ENCODE data around the gene RNF125.

DNA sequence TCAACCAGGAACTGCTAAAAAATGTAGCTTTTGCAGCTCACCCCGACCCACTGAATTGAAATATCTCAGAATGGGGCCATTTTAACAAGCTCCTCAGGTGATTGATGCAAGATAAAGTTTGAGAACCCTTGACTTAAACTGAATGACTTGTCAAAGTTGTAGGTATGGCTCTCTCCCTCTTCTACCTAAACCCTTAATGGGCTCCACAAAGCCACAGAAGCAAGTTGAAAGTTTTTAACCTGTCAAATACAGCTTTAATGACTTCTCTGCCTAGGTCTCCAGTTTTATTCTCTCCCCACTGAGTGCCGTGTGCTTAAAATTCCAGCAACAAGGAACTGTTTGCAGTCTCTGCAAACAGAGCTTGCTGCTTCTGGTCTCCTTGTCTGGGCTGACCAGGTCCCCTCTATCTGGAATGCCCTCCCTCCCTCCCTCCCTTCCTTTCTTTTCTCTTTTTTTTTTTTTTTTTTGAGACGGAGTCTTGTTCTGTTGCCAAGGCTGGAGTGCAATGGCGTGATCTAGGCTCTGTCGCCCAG, 19.7 kb upstream of the RNF125 start:
- TF ChIP-seq EGR1 (IDR thresholded peaks at IDR 0.05; ENCODE audit: low read depth in 2 of 2) (no peak), SP1 (IDR thresholded peaks at IDR 0.05) (no peak), RAD21 (IDR thresholded peaks at IDR 0.05) (no peak), JUND (IDR thresholded peaks at IDR 0.05) (no peak), GABPA (IDR thresholded peaks at IDR 0.05 in 1 of 2, conservative IDR thresholded peaks at IDR 0.05 in 1 of 2) (no peak), TAF1 (conservative IDR thresholded peaks at IDR 0.05) (no peak), NR2F2 (IDR thresholded peaks at IDR 0.05) (no peak), YY1 (IDR thresholded peaks at IDR 0.05) (no peak)
- TF ChIP-seq, protein P1, sequence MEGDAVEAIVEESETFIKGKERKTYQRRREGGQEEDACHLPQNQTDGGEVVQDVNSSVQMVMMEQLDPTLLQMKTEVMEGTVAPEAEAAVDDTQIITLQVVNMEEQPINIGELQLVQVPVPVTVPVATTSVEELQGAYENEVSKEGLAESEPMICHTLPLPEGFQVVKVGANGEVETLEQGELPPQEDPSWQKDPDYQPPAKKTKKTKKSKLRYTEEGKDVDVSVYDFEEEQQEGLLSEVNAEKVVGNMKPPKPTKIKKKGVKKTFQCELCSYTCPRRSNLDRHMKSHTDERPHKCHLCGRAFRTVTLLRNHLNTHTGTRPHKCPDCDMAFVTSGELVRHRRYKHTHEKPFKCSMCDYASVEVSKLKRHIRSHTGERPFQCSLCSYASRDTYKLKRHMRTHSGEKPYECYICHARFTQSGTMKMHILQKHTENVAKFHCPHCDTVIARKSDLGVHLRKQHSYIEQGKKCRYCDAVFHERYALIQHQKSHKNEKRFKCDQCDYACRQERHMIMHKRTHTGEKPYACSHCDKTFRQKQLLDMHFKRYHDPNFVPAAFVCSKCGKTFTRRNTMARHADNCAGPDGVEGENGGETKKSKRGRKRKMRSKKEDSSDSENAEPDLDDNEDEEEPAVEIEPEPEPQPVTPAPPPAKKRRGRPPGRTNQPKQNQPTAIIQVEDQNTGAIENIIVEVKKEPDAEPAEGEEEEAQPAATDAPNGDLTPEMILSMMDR (IDR thresholded peaks at IDR 0.05; ENCODE audit: low read depth, low read length, missing input control), result no peak
- TF ChIP-seq, protein P2, sequence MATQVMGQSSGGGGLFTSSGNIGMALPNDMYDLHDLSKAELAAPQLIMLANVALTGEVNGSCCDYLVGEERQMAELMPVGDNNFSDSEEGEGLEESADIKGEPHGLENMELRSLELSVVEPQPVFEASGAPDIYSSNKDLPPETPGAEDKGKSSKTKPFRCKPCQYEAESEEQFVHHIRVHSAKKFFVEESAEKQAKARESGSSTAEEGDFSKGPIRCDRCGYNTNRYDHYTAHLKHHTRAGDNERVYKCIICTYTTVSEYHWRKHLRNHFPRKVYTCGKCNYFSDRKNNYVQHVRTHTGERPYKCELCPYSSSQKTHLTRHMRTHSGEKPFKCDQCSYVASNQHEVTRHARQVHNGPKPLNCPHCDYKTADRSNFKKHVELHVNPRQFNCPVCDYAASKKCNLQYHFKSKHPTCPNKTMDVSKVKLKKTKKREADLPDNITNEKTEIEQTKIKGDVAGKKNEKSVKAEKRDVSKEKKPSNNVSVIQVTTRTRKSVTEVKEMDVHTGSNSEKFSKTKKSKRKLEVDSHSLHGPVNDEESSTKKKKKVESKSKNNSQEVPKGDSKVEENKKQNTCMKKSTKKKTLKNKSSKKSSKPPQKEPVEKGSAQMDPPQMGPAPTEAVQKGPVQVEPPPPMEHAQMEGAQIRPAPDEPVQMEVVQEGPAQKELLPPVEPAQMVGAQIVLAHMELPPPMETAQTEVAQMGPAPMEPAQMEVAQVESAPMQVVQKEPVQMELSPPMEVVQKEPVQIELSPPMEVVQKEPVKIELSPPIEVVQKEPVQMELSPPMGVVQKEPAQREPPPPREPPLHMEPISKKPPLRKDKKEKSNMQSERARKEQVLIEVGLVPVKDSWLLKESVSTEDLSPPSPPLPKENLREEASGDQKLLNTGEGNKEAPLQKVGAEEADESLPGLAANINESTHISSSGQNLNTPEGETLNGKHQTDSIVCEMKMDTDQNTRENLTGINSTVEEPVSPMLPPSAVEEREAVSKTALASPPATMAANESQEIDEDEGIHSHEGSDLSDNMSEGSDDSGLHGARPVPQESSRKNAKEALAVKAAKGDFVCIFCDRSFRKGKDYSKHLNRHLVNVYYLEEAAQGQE (IDR thresholded peaks at IDR 0.05), result no peak
- TF ChIP-seq, protein P3, sequence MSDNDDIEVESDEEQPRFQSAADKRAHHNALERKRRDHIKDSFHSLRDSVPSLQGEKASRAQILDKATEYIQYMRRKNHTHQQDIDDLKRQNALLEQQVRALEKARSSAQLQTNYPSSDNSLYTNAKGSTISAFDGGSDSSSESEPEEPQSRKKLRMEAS (IDR thresholded peaks at IDR 0.05), result no peak
- TF ChIP-seq, protein P4, sequence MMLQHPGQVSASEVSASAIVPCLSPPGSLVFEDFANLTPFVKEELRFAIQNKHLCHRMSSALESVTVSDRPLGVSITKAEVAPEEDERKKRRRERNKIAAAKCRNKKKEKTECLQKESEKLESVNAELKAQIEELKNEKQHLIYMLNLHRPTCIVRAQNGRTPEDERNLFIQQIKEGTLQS (IDR thresholded peaks at IDR 0.05), result no peak
- TF ChIP-seq, protein P5, sequence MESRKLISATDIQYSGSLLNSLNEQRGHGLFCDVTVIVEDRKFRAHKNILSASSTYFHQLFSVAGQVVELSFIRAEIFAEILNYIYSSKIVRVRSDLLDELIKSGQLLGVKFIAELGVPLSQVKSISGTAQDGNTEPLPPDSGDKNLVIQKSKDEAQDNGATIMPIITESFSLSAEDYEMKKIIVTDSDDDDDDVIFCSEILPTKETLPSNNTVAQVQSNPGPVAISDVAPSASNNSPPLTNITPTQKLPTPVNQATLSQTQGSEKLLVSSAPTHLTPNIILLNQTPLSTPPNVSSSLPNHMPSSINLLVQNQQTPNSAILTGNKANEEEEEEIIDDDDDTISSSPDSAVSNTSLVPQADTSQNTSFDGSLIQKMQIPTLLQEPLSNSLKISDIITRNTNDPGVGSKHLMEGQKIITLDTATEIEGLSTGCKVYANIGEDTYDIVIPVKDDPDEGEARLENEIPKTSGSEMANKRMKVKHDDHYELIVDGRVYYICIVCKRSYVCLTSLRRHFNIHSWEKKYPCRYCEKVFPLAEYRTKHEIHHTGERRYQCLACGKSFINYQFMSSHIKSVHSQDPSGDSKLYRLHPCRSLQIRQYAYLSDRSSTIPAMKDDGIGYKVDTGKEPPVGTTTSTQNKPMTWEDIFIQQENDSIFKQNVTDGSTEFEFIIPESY (IDR thresholded peaks at IDR 0.05), result no peak
